Measurements from ENCODE around the gene KIF1A.
"Not testable (repeated sequence)": the region's sequence is repeated elsewhere in the genome, so short reads cannot be mapped to it uniquely, and the experiment has no call there.

The KIF1A gene

DNA sequence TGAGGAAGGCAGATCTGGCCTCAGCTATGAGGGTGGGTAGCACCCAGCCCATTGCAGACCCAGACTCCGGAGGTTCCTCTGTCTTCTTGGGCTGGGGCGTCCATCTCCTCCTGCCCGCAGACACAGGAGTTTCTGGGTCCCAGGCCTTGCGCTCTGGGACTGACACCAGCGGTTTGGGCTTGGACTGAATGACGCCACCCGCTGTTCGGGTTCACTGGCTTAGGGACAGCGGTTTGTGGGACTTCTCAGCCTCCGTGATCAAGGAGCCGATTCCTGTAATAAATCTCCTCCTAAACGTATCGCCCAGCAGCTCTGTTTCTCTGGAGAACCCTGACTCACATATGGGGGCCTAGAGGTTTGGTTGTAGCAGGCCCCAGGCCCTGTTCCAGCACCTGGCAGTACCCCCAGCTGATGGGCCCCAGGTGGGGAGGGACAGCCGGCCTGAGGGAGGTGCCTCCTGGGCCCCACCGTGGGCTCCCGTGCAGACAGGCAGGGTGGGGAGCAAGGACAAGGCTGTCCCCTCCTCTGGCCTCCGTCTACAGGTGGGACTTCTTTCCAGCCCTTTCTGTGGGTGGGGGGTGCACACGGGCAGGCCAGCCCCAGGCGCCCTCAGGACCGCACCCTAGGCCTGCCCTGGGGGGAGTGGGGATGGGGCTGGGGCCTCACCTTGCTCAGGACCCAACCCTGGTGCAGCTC lies 132.8 kb downstream of the KIF1A start:
- TF ChIP-seq FOXP2 (optimal IDR thresholded peaks at IDR 0.05; ENCODE audit: borderline replicate concordance, extremely low read depth, extremely low read length, insufficient read depth) (no peak), SIN3A (IDR thresholded peaks at IDR 0.05; ENCODE audit: borderline replicate concordance, insufficient read depth, low read length) (no peak), POLR2AphosphoS5 (IDR thresholded peaks at IDR 0.05; ENCODE audit: low read depth, low read length) (no peak), TAF1 (IDR thresholded peaks at IDR 0.05; ENCODE audit: borderline replicate concordance, insufficient read depth, low read length) (no peak)
- TF ChIP-seq, protein P1, sequence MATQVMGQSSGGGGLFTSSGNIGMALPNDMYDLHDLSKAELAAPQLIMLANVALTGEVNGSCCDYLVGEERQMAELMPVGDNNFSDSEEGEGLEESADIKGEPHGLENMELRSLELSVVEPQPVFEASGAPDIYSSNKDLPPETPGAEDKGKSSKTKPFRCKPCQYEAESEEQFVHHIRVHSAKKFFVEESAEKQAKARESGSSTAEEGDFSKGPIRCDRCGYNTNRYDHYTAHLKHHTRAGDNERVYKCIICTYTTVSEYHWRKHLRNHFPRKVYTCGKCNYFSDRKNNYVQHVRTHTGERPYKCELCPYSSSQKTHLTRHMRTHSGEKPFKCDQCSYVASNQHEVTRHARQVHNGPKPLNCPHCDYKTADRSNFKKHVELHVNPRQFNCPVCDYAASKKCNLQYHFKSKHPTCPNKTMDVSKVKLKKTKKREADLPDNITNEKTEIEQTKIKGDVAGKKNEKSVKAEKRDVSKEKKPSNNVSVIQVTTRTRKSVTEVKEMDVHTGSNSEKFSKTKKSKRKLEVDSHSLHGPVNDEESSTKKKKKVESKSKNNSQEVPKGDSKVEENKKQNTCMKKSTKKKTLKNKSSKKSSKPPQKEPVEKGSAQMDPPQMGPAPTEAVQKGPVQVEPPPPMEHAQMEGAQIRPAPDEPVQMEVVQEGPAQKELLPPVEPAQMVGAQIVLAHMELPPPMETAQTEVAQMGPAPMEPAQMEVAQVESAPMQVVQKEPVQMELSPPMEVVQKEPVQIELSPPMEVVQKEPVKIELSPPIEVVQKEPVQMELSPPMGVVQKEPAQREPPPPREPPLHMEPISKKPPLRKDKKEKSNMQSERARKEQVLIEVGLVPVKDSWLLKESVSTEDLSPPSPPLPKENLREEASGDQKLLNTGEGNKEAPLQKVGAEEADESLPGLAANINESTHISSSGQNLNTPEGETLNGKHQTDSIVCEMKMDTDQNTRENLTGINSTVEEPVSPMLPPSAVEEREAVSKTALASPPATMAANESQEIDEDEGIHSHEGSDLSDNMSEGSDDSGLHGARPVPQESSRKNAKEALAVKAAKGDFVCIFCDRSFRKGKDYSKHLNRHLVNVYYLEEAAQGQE (IDR thresholded peaks at IDR 0.05; ENCODE audit: insufficient read depth in 1 of 2, low read depth in 2 of 2, low read length in 2 of 2), result no peak

DNA sequence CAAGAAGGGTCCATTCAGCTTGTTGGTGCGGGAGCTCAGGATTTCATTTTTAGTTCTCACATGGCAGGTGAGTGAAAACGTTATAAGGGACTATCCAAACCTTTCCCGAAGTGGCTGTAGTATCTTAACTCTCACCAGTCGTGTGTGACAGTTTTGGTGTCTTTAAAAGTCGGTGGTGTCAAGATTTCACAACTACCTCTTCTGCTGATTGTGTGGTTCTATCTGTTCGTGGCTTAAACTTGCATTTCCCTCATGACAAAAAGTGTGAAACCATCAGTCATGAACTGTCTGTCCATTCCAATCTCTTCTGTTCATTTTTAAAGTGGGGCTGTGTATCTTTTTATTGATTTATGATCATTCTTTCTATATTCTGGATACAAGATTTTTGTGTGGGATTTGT lies 133.6 kb downstream of the KIF1A start:
- TF ChIP-seq SIN3A (IDR thresholded peaks at IDR 0.05; ENCODE audit: borderline replicate concordance, insufficient read depth, low read length) (no peak), TAF1 (IDR thresholded peaks at IDR 0.05; ENCODE audit: borderline replicate concordance, insufficient read depth, low read length) (no peak), FOXP2 (optimal IDR thresholded peaks at IDR 0.05; ENCODE audit: borderline replicate concordance, extremely low read depth, extremely low read length, insufficient read depth) (no peak), POLR2AphosphoS5 (IDR thresholded peaks at IDR 0.05; ENCODE audit: low read depth, low read length) (no peak)
- TF ChIP-seq, protein P1 (IDR thresholded peaks at IDR 0.05; ENCODE audit: insufficient read depth in 1 of 2, low read depth in 2 of 2, low read length in 2 of 2), result no peak

DNA sequence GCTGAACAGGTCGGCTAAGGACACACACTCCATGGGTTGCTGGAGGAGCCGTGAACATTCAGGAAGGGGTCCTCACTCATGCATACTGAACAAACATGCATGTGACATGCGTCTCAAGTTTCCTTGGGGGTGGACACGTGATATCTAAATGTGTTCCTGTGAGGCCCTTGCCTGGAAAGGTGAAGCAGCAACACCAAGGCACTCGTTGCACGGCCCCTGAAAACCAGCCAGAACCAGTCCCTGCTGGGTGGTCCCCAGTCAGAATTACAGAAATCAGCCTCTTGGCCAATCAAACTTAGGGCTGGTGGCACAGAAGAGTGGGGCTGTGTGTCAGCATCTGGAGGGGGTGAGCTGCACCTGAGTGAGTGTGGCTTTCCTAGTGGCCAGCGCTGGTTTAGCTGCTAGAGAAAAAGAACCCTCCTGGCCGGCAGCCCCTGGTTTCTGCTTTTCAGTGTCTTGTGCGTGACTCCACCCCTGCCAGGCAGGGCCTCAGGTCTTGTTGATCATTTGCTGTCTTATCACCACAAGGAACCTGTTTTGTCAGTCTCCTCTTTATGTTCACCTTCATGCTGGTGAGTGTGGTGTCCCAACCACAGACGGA lies 134.1 kb downstream of the KIF1A start:
- TF ChIP-seq, protein P1 (IDR thresholded peaks at IDR 0.05; ENCODE audit: insufficient read depth in 1 of 2, low read depth in 2 of 2, low read length in 2 of 2), result no peak

DNA sequence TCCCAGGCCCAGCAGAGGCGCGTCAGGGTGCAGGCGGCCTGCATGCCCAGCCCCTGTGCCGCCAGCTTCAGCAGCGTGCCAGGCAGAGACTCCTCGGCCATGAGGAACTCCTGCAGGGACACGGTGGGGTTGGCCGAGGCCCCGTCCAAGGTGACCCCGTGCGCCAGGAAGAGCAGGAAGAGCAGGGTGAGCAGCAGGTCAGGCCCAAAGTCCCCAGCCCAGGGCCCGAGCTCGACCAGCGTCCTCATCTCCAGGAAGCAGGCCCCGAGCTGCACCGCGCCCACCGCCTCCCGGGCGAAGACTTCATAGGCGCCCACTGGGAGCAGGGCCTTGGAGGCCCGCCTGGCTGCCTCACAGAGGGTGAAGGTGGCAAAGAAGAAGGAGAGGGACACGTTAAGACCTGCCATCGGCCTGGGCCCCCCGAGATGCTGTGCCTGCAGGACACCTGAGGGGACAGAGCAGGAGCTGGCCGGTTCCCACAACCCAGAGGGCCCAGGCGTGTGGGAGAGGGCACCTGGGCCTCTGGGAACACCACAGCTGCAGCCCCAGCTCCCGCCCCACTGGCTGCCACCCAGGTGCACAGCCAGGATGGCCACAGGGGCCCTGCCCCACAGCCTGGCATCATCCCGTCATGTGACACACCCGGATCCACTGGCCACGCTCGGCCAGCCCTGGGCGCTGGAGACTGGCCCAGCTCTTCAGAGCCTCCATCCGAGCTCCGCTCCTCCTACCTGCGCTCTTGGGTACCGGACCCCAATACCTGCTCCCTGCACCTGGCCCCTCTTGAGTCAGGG lies 137.4 kb downstream of the KIF1A start, which contains the start of gene AQP12B:
AQP12B (minus strand) TSS at position 455 of the 794 bp plus-strand sequence; CDS start at position 407, 48 bp downstream.
- not testable (repeated sequence) for TF ChIP-seq TAF1 (IDR thresholded peaks at IDR 0.05; ENCODE audit: borderline replicate concordance, insufficient read depth, low read length); FOXP2 (optimal IDR thresholded peaks at IDR 0.05; ENCODE audit: borderline replicate concordance, extremely low read depth, extremely low read length, insufficient read depth); POLR2AphosphoS5 (IDR thresholded peaks at IDR 0.05; ENCODE audit: low read depth, low read length)

DNA sequence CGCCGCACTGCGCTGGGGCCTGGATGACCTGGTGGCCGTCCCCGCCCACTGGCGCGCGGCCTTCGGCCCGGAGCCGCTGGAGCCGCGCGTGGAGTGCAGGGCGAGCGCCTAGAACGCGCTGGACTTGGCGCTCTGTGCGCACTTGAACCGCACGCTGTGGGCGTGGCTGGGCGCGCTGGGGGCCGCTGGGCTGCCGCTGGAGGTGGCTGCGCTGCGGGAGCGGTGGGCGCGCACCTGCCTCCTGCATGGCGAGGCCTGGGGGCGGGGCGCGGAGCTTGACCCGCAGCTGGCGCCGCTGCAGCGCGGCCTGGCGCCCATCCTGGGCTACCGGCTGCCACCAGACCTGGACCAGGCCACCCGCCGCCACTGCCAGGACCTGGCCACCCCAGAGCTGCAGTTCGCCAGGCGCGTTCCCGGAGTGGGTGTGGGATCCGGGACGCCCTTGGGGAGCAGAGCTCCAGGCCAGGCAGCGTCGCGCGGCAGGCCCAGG lies 147.3 kb downstream of the KIF1A start:
- TF ChIP-seq SIN3A (IDR thresholded peaks at IDR 0.05; ENCODE audit: borderline replicate concordance, insufficient read depth, low read length) (no peak), TAF1 (IDR thresholded peaks at IDR 0.05; ENCODE audit: borderline replicate concordance, insufficient read depth, low read length) (no peak), POLR2AphosphoS5 (IDR thresholded peaks at IDR 0.05; ENCODE audit: low read depth, low read length) (no peak), FOXP2 (optimal IDR thresholded peaks at IDR 0.05; ENCODE audit: borderline replicate concordance, extremely low read depth, extremely low read length, insufficient read depth) (no peak)
- TF ChIP-seq, protein P1 (IDR thresholded peaks at IDR 0.05; ENCODE audit: insufficient read depth in 1 of 2, low read depth in 2 of 2, low read length in 2 of 2), result no peak
